Measurements from ENCODE around the gene EXOSC3. TPM values are rescaled to one million over a fixed set of nuclear protein-coding genes. Genes with fewer than 3 reads are reported as not detected.
"Not testable (repeated sequence)": the region's sequence is repeated elsewhere in the genome, so short reads cannot be mapped to it uniquely, and the experiment has no call there.

Gene EXOSC3
- total RNA-seq, 1 experiment from 2014 or later, result 37.9 TPM

GRCh38 chr9:37790096-37790495 is 5.2 kb upstream of the EXOSC3 start:
- no peak for DNase-seq
- Histone ChIP-seq H3K9me3 (no peaks in the 10 kb centered on the region), H3K4me3 (no peak overlapping the region)

DNA sequence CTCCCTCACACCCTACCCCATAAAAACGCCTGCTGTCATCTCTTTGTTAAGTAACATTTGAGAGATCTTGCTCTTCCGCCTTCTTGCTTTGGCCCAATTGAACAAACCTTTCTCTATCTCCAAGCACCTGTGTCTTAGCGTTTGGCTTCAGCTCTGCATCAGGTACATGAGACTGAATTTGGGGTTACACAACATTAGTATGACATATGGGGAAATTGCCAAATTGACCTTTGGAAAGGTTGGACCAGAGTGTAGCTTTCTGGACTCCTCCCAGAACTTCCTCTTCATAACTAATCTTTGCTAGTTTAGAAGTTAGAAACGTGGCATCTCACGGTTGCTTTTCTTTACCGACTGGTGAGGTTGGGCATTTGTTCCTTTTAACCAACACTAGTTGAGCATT is 3.5 kb upstream of the EXOSC3 start:
- no peak for DNase-seq
- no peaks in the 10 kb centered on the region for H3K27me3 ChIP-seq
- no peaks in the 10 kb centered on the region for H3K9me3 ChIP-seq
- H3K4me3 ChIP-seq, result no peak overlapping the region
- H3K36me3 ChIP-seq, result peaks cover 5% of the 10 kb centered on the region

More at GRCh38 chr9:37790096-37790495, 5.2 kb upstream of the EXOSC3 start:
- Histone ChIP-seq H3K27me3 (no peaks in the 10 kb centered on the region), H3K36me3 (no peaks in the 10 kb centered on the region)

DNA sequence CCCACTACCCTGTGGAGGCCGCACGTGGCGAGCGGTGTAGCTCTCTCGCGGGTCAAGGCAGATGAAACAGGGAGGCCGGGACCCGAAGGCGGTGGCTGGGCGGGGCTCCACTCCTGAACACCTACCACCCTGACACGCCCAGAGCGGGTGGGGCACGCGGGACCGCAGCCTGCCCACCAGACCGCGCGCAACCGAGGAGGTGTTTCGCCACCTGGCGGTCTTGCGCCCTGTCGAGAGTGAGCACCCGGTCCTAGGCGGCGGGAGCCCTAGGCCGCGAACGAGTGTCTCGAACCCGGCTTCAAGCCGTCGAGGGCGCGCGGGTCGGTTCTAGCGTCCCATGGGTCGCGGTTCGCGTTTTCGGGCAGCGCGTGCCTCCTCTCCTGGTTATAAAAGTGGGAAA is 2.2 kb upstream of the EXOSC3 start:
- Histone ChIP-seq H3K4me3 (no peak overlapping the region), H3K9me3 (no peaks in the 10 kb centered on the region), H3K36me3 (peaks cover 17% of the 10 kb centered on the region), H3K27me3 (no peaks in the 10 kb centered on the region)
- DNase-seq, result no peak

GRCh38 chr9:37784291-37784615 is 611 bp downstream of the EXOSC3 start:
- no peaks in the 10 kb centered on the region for H3K27me3 ChIP-seq
- peaks cover 41% of the 10 kb centered on the region for H3K36me3 ChIP-seq
- no peak for DNase-seq
- no peaks in the 10 kb centered on the region for H3K9me3 ChIP-seq
- peak overlapping the region; percentile 81 for H3K4me3 ChIP-seq

DNA sequence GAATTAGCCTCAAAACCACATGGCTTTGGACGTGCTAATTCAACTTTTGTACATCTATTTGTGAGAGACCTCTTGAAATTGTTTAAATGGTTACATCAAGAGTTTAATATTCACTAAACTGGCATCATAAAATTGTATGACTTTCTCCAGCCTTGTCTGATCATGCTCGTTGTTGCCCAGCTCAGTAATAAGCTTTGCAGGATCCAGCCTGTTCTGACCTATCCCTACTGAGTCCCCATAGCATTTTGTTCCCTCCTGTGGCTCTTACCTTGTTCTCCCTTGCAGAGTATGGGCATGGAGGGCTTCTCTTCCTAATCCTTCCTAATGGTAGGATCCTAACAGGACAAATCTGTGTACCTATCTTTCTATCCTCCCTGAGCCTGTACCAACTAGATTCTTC is 6.3 kb downstream of the EXOSC3 start:
- DNase-seq, result no peak
- H3K36me3 ChIP-seq, result peaks cover 48% of the 10 kb centered on the region
- no peaks in the 10 kb centered on the region for H3K27me3 ChIP-seq

GRCh38 chr9:37776328-37776727 is 8.5 kb downstream of the EXOSC3 start:
- DNase-seq, result no peak
- no peaks in the 10 kb centered on the region for H3K9me3 ChIP-seq
- no peak overlapping the region for H3K4me3 ChIP-seq
- no peaks in the 10 kb centered on the region for H3K27me3 ChIP-seq
- peaks cover 30% of the 10 kb centered on the region for H3K36me3 ChIP-seq

More for the DNA sequence above, 6.3 kb downstream of the EXOSC3 start:
- no peak overlapping the region for H3K4me3 ChIP-seq
- no peaks in the 10 kb centered on the region for H3K9me3 ChIP-seq

- no peaks in the 10 kb centered on the region for H3K9me3 ChIP-seq
- DNase-seq, result no peak
- H3K27me3 ChIP-seq, result no peaks in the 10 kb centered on the region
- no peak overlapping the region for H3K4me3 ChIP-seq
- H3K36me3 ChIP-seq, result peaks cover 20% of the 10 kb centered on the region
Measured at GRCh38 chr9:37775216-37775919, 9.5 kb downstream of the EXOSC3 start.

GRCh38 chr9:37769995-37770394 is 14.9 kb downstream of the EXOSC3 start:
- no peaks in the 10 kb centered on the region for H3K9me3 ChIP-seq
- H3K36me3 ChIP-seq, result no peaks in the 10 kb centered on the region
- DNase-seq, result no peak
- no peak overlapping the region for H3K4me3 ChIP-seq
- no peaks in the 10 kb centered on the region for H3K27me3 ChIP-seq

DNA sequence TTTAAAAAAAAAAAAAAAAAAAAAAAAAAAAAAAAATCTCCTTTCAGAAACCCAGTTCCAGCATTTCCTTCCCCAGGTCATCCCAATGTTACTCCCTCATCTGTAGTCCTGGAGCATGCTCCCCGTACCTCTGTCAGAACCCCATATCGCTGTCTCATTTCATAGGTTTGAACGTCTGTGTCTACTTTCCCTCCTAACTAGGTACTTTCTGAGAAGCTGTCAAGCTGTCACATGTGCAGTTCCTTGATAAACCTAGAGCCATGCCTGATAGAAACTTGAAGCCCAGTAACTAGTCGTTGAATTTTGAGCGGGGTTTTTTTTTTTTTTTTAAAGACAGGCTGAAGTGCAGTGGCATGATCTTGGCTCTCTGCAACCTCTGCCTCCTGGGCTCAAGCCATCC is 15.6 kb downstream of the EXOSC3 start:
- DNase-seq, result no peak
- H3K36me3 ChIP-seq, result no peaks in the 10 kb centered on the region
- no peaks in the 10 kb centered on the region for H3K9me3 ChIP-seq
- no peaks in the 10 kb centered on the region for H3K27me3 ChIP-seq
- no peak overlapping the region for H3K4me3 ChIP-seq

DNA sequence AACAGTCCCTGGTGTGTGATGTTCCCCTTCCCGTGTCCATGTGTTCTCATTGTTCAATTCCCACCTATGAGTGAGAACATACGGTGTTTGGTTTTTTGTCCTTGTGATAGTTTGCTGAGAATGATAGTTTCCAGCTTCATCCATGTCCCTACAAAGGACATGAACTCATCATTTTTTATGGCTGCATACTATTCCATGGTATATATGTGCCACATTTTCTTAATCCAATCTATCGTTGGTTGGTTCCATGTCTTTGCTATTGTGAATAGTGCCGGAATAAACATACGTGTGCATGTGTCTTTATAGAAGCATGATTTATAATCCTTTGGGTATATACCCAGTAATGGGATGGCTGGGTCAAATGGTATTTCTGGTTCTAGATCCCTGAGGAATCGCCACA is 19.6 kb downstream of the EXOSC3 start:
- H3K4me3 ChIP-seq, H3K36me3 ChIP-seq, H3K27me3 ChIP-seq, DNase-seq, H3K9me3 ChIP-seq: not testable (repeated sequence)

DNA sequence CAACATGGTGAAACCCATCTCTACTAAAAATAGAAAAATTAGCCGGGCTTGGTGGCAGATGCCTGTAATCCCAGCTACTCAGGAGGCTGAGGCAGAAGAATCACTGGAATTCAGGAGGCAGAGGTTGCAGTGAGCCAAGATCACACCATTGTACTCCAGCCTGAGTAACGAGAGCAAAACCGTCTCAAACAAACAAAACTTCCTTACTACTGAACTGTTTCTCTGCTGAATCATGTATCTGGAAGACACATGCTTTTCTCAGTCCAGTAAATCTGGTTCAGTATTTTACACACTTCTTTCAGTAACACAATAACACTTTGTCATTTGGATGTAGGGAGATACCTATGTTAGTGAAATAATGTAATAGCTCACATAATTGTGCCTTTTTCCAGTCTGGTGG is 23.4 kb downstream of the EXOSC3 start:
- Histone ChIP-seq H3K36me3 (no peaks in the 10 kb centered on the region), H3K4me3 (no peak overlapping the region), H3K27me3 (no peaks in the 10 kb centered on the region), H3K9me3 (no peaks in the 10 kb centered on the region)
- DNase-seq, result no peak

DNA sequence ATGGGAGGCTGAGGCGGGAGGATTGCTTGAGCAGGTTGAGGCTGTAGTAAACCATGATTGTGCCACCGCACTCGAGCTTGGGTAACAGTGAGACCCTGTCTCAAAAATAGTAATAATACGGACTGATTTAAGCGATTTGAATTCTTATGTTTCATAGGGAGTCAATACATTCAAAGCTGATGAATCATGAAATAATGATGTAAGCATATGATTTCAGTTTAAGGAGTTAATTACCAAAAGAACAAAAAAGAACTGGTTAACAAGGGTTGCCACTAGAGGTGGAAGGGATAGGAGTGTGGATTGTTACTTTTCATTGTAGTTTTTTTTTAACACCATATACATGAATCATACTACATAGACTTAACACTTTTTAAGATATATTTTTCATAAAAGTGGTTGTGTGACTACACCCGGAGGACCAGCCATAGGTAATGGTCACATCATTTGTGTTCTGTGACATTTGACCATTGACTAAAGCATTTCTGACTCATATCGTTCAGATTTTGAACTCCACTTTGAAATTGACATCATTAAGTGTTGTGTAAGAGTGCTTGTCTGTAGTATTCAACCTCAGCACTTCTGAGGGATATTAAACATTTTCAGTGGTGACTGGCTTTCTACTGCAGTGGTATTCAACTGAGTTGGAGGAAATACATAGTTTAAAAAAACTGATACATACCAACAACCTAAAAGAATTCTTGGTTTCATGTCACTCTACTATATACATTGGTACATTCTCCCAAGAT is 24.3 kb downstream of the EXOSC3 start:
- no peaks in the 10 kb centered on the region for H3K9me3 ChIP-seq
- no peaks in the 10 kb centered on the region for H3K27me3 ChIP-seq
- no peaks in the 10 kb centered on the region for H3K36me3 ChIP-seq
- no peak for DNase-seq
- H3K4me3 ChIP-seq, result no peak overlapping the region

DNA sequence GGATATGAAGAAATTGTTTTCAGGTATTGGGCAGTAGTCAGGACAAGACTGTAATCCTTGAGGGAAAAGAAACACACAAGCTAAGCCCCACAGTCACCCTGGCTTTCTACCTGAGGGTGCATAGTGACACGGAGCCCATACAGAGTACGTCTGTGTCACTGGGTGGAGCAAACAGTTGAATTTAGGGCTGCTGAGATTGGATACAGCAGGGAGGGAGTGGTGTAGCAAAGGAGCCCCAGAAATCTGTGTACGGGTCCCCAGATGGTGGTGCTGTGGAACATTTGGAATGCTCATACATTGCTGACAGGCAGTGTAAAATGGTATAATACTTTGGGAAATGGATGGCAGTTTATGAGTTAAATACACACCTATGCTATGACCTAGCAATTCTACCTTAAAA is 26.1 kb downstream of the EXOSC3 start:
- no peak overlapping the region for H3K4me3 ChIP-seq
- no peaks in the 10 kb centered on the region for H3K36me3 ChIP-seq
- no peaks in the 10 kb centered on the region for H3K27me3 ChIP-seq
- no peaks in the 10 kb centered on the region for H3K9me3 ChIP-seq
- DNase-seq, result no peak

- Histone ChIP-seq H3K27me3 (no peaks in the 10 kb centered on the region), H3K9me3 (peaks cover 3% of the 10 kb centered on the region), H3K4me3 (peak within 1 kb of the TSS; percentile 56), H3K36me3 (no peaks in the 10 kb centered on the region)
- peak; percentile 53 for DNase-seq
Measured at GRCh38 chr9:37753489-37754190, 31.2 kb downstream of the EXOSC3 start, which contains the start of gene TRMT10B. Gene TRMT10B, plus strand, starts transcription at chr9:37753805. Its CDS starts 8,127 bp downstream, at chr9:37761932.

DNA sequence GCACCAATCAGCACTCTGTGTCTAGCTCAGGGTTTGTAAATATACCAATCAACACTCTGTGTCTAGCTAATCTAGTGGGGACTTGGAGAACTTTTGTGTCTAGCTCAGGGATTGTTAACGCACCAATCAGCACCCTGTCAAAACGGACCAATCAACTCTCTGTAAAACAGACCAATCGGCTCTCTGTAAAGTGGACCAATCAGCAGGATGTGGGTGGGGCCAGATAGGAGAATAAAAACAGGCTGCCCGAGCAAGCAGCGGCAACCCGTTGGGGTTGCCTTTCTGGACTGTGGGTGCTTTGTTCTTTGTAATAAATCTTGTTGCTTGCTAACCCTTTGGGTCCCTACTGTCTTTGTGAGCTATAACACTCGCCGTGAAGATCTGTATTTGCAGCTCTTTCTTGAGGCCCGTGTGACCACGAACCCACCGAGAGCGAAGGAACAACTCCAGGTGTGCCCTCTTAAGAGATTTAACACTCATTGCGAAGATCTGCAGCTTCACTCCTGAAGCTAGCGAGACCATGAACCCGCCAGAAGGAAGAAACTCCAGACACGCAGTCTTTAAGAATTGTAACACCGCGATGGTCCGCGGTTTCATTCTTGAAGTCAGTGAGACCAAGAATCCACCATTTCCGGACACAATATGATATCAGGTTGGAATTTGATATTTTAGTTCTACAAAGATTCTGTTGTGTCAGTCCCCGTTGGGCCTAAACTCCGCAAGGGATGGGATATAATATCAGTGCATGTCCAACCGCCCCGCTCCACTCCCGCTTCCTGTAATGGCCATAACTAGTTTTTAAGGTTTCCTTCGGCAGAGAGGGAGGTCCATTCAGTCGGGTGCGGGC is 32.0 kb downstream of the EXOSC3 start:
- peaks cover 3% of the 10 kb centered on the region for H3K9me3 ChIP-seq
- peak overlapping the region; percentile 56 for H3K4me3 ChIP-seq
- no peak for DNase-seq
- no peaks in the 10 kb centered on the region for H3K36me3 ChIP-seq
- no peaks in the 10 kb centered on the region for H3K27me3 ChIP-seq

DNA sequence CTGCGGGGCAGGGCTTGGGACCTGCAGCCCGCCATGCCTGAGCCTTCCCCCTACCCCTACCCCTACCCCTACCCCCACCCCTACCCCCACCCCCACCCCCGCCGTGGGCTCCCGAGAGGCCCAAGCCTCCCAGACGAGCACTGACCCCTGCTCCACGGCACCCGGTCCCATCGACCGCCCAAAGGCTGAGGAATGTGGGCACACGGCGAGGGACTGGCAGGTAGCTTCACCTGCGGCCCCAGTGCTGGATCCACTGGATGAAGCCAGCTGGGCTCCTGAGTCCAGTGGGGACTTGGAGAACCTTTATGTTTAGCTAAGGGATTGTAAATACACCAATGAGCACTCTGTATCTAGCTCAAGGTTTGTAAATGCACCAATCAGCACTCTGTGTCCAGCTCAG is 32.8 kb downstream of the EXOSC3 start:
- H3K4me3 ChIP-seq, H3K9me3 ChIP-seq: not testable (repeated sequence)

DNA sequence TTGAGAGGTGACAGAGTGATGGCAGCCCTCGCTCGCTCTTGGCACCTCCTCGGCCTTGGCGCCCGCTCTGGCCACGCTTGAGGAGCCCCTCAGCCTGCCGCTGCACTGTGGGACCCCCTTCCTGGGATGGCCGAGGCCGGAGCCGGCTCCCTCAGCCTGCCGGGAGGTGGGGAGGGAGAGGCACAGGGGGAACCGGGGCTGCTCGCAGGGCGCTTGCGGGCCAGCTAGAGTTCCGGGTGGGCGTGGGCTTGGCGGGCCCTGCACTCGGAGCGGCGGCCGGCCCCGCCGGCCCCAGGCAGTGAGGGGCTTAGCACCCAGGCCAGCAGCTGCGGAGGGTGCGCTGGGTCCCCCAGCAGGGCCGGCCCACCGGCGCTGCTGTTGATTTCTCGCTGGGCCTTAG is 33.2 kb downstream of the EXOSC3 start:
- not testable (repeated sequence) for H3K27me3 ChIP-seq, H3K9me3 ChIP-seq, H3K36me3 ChIP-seq, DNase-seq, H3K4me3 ChIP-seq

More for the DNA sequence above, 32.8 kb downstream of the EXOSC3 start:
- not testable (repeated sequence) for H3K27me3 ChIP-seq, H3K36me3 ChIP-seq, DNase-seq
